Natural killer cell (primary cell): ENCODE data around the gene SLC13A4. TPM values are rescaled to one million over a fixed set of nuclear protein-coding genes. Genes with fewer than 3 reads are reported as not detected.

ENCODE experiments used
- ATAC-seq, 3 donors: fragments of 150-1000 bp in 2 of 3; fragments of 200-7000 bp in 1 of 3; cut with Tn5 transposase; 1 replicate in 1 of 3; 2 replicates in 2 of 3; pipeline ENCODE4 v1.10.0; 2021; ENCODE audit warnings: mild to moderate bottlenecking in 2 of 3, moderate library complexity in 2 of 3
- DNase-seq, 2 donors: peaks; one replicate each; pipeline versions ENCODE4 v3.0.0 to v3.0.0-alpha.2; 2013 to 2021; ENCODE audit warnings: mixed read lengths in 1 of 2
- H3K27ac ChIP-seq: one replicate; pipeline ENCODE4 v1.5.1; 2013; ENCODE audit warnings: mild to moderate bottlenecking, low read length
- H3K27me3 ChIP-seq: one replicate; pipeline ENCODE4 v1.6.1; 2013; ENCODE audit warnings: low read length; ENCODE audit not compliant: control insufficient read depth, insufficient read depth
- H3K36me3 ChIP-seq: one replicate; pipeline ENCODE4 v1.6.1; 2013; ENCODE audit warnings: low read length; ENCODE audit not compliant: control insufficient read depth, insufficient read depth
- H3K4me1 ChIP-seq: one replicate; pipeline ENCODE4 v1.6.1; 2013; ENCODE audit warnings: low read length; ENCODE audit not compliant: control insufficient read depth, insufficient read depth
- H3K4me3 ChIP-seq: one replicate; pipeline ENCODE4 v1.5.1; 2013; ENCODE audit warnings: low read length
- H3K9me3 ChIP-seq: one replicate; pipeline ENCODE4 v1.6.1; 2013; ENCODE audit warnings: low read length; ENCODE audit not compliant: control insufficient read depth, insufficient read depth
- H3K27ac Mint-ChIP-seq, 2 donors: one replicate each; pipeline ENCODE4 v1.8.0; 2022; ENCODE audit warnings: mild to moderate bottlenecking in 2 of 2, mixed read lengths in 2 of 2, moderate library complexity in 1 of 2
- H3K27me3 Mint-ChIP-seq, 2 donors: one replicate each; pipeline ENCODE4 v1.8.0; 2022; ENCODE audit warnings: low read depth in 2 of 2, mixed read lengths in 2 of 2
- H3K36me3 Mint-ChIP-seq: one replicate; pipeline ENCODE4 v1.8.0; 2022; ENCODE audit warnings: mixed read lengths
- H3K4me1 Mint-ChIP-seq, 2 donors: one replicate each; pipeline ENCODE4 v1.8.0; 2022; ENCODE audit warnings: mixed read lengths in 2 of 2
- H3K4me3 Mint-ChIP-seq: one replicate; pipeline ENCODE4 v1.8.0; 2022; ENCODE audit warnings: mild to moderate bottlenecking, moderate library complexity, mixed read lengths
- H3K9me3 Mint-ChIP-seq, 2 donors: one replicate each; pipeline ENCODE4 v1.8.0; 2022; ENCODE audit warnings: mixed read lengths in 2 of 2
- CTCF ChIP-seq: fragments of 200-600 bp; IDR thresholded peaks from one replicate; pipeline ENCODE4 v1.8.0; 2022; ENCODE audit warnings: antibody characterized with exemption
- WGBS: methylation state at CpG from one replicate; pipeline ENCODE4 v1.1.7; 2013; ENCODE audit warnings: missing lambda C conversion rate; ENCODE audit not compliant: insufficient coverage; 5-methylcytosine and 5-hydroxymethylcytosine counted together
- intact Hi-C: fragments of 100-400 bp; cut with micrococcal nuclease; formaldehyde crosslinking; loops from one replicate; pipeline ENCODE4 v1.14.2; 2022
- total RNA-seq, 4 donors: library from RNA; stranded (reverse); fragments of 120-200 nt in 1 of 4; gene quantifications; one replicate each; pipeline versions ENCODE4 v1.2.3 to v1.2.4, GENCODE V29; 2013 to 2022

Gene SLC13A4
- total RNA-seq, 3 donors from 2014 or later (not counting 1 experiment from before 2014, with no cell fraction given), result not detected

DNA sequence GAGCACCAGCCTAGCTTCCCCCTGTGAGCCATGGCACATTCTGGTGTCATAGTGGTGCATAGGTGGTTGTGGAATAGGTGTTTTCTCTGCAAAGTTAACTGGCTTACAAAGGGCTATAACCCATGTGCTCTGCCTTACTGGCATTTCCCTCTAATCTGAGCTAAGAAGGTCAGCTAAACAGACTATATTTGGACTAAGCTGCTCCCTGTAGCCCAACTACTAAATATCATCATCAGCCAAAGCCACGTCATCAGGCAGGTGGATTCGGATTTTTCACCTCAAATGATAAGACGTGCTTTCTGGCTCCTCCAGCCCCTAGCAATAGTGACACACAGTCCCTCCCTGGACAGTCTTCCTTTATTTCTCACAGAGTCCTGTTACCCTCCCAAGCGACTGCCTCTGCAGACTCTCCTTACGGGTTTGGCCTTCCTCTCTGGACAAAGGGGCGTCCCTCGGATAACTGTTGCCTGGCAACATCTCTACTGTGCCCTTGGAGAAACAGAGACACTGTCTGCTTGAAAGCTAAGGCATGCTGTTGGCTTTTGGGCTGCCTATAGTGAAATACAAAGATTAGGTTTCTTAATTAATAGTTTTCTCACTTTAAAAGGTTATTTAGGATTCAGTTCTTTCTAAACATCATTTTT lies 9.1 kb downstream of the SLC13A4 start:
- Histone ChIP-seq H3K9me3 (no peaks in the 10 kb centered on the region), H3K4me3 (no peak overlapping the region), H3K27me3 (no peaks in the 10 kb centered on the region), H3K27ac (no peak overlapping the region), H3K4me1 (no peaks in the 10 kb centered on the region), H3K36me3 (no peaks in the 10 kb centered on the region)
- WGBS, result 92% methylated on average over 7 of the region's 7 CpGs
- intact Hi-C loops, result no loop called here
- Mint-ChIP-seq H3K27me3 (peaks cover 11 to 12% of the 10 kb centered on the region in 2 donors), H3K4me3 (no peak overlapping the region), H3K36me3 (no peaks in the 10 kb centered on the region), H3K4me1 (no peaks in the 10 kb centered on the region), H3K27ac (no peak overlapping the region), H3K9me3 (no peaks in the 10 kb centered on the region)
- no peak for TF ChIP-seq CTCF
- DNase-seq (no peak), ATAC-seq (no peak)

GRCh38 chr7:135718219-135718618 lies 9.8 kb downstream of the SLC13A4 start:
- TF ChIP-seq CTCF, result no peak
- H3K27me3 ChIP-seq, result no peaks in the 10 kb centered on the region
- Mint-ChIP-seq H3K27ac (no peak overlapping the region), H3K4me1 (no peaks in the 10 kb centered on the region), H3K27me3 (peaks cover 4 to 8% of the 10 kb centered on the region in 2 donors), H3K36me3 (no peaks in the 10 kb centered on the region), H3K9me3 (no peaks in the 10 kb centered on the region), H3K4me3 (no peak overlapping the region)
- no peak overlapping the region for H3K4me3 ChIP-seq
- no peak overlapping the region for H3K27ac ChIP-seq
- WGBS, result 79% methylated on average over 2 of the region's 2 CpGs
- no peaks in the 10 kb centered on the region for H3K36me3 ChIP-seq
- no peaks in the 10 kb centered on the region for H3K9me3 ChIP-seq
- intact Hi-C loops, result no loop called here
- H3K4me1 ChIP-seq, result no peaks in the 10 kb centered on the region
- no peak for ATAC-seq
- DNase-seq, result no peak

- intact Hi-C loops, result no loop called here
- ATAC-seq, result no peak
- Mint-ChIP-seq H3K9me3 (no peaks in the 10 kb centered on the region), H3K36me3 (no peaks in the 10 kb centered on the region), H3K27ac (no peak overlapping the region), H3K4me3 (no peak overlapping the region), H3K4me1 (no peaks in the 10 kb centered on the region), H3K27me3 (peaks cover 0 to 8% of the 10 kb centered on the region in 2 donors)
- WGBS, result 44% methylated on average over 3 of the region's 3 CpGs
- no peaks in the 10 kb centered on the region for H3K9me3 ChIP-seq
- TF ChIP-seq CTCF, result no peak
- DNase-seq, result no peak
- H3K4me3 ChIP-seq, result no peak overlapping the region
- H3K36me3 ChIP-seq, result no peaks in the 10 kb centered on the region
- no peak overlapping the region for H3K27ac ChIP-seq
- no peaks in the 10 kb centered on the region for H3K4me1 ChIP-seq
- no peaks in the 10 kb centered on the region for H3K27me3 ChIP-seq
These were observed 10.3 kb downstream of the SLC13A4 start for GRCh38 chr7:135717693-135718092.

DNA sequence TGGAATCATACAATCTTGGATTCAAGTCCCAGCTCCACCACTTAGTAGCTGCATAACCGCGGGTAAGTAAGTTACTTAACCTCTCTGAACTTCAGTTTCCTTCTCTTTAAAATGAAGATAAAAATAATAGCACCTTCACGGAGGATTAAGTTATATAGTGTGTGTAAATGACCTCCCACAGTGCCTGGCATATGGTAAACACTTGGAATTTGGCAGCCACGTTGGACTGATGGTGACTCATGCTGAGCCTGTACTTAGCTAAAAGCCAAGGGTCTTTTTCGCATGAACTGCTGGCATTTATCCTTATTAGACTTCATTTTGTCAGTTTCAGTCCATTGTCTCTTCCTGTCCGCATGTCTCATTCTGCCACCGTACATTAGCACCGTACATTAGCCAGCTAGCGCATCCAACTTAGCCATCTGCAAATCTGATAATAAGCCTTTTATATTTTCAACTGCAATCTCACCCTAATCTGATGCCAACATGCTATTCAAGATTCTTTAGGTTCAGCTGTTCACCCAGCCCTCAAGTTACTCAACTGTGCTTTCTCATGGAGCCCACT lies 11.2 kb downstream of the SLC13A4 start:
- DNase-seq (no peak), ATAC-seq (no peak)
- H3K27me3 ChIP-seq, result no peaks in the 10 kb centered on the region
- H3K27ac ChIP-seq, result no peak overlapping the region
- H3K4me1 Mint-ChIP-seq, result no peaks in the 10 kb centered on the region
- no peak overlapping the region for H3K4me3 Mint-ChIP-seq
- no peak for TF ChIP-seq CTCF
- no peaks in the 10 kb centered on the region for H3K36me3 ChIP-seq
- no peaks in the 10 kb centered on the region for H3K9me3 ChIP-seq
- H3K27ac Mint-ChIP-seq, result no peak overlapping the region
- peaks cover 0 to 8% of the 10 kb centered on the region in 2 donors for H3K27me3 Mint-ChIP-seq
- no peaks in the 10 kb centered on the region for H3K36me3 Mint-ChIP-seq
- H3K9me3 Mint-ChIP-seq, result no peaks in the 10 kb centered on the region
- intact Hi-C loops, result no loop called here
- H3K4me1 ChIP-seq, result no peaks in the 10 kb centered on the region
- WGBS, result 93% methylated on average over 9 of the region's 9 CpGs
- no peak overlapping the region for H3K4me3 ChIP-seq
